Endodermal cell (in vitro differentiated cells): ENCODE data around the gene NCLN. TPM values are rescaled to one million over a fixed set of nuclear protein-coding genes. Genes with fewer than 3 reads are reported as not detected.

Source experiments
- DNase-seq: peaks from one replicate; pipeline ENCODE4 v3.0.0-alpha.2; 2017
- H3K27ac ChIP-seq: 2 replicates; pipeline ENCODE4 v1.5.1; 2013; ENCODE audit warnings: mild to moderate bottlenecking, low read depth, low read length, moderate library complexity
- H3K27me3 ChIP-seq: 2 replicates; pipeline ENCODE4 v1.6.1; 2013; ENCODE audit warnings: mild to moderate bottlenecking, low read length, moderate library complexity; ENCODE audit not compliant: insufficient read depth, control insufficient read depth, poor library complexity, severe bottlenecking
- H3K36me3 ChIP-seq: 2 replicates; pipeline ENCODE4 v1.7.0; 2013; ENCODE audit warnings: mild to moderate bottlenecking, low read length, moderate library complexity; ENCODE audit not compliant: control insufficient read depth, insufficient read depth
- H3K4me1 ChIP-seq: one replicate; pipeline ENCODE4 v1.7.0; 2013; ENCODE audit warnings: low read length; ENCODE audit not compliant: control insufficient read depth, insufficient read depth
- H3K4me3 ChIP-seq: 2 replicates; pipeline ENCODE4 v1.5.1; 2013; ENCODE audit warnings: mild to moderate bottlenecking, low read length, moderate library complexity
- H3K9ac ChIP-seq: 2 replicates; pipeline ENCODE4 v1.6.1; 2013; ENCODE audit warnings: mild to moderate bottlenecking, low read length, moderate library complexity; ENCODE audit not compliant: poor library complexity, severe bottlenecking; ENCODE audit errors: extremely low read depth
- H3K9me3 ChIP-seq: 2 replicates; pipeline ENCODE4 v1.6.1; 2013; ENCODE audit warnings: mild to moderate bottlenecking, low read length, moderate library complexity; ENCODE audit not compliant: control insufficient read depth
- H3K27ac Mint-ChIP-seq: 2 replicates; pipeline ENCODE4 v1.8.0; 2020; ENCODE audit warnings: mixed read lengths
- H3K27me3 Mint-ChIP-seq: 2 replicates; pipeline ENCODE4 v1.8.0; 2021; ENCODE audit warnings: mild to moderate bottlenecking, mixed read lengths; ENCODE audit not compliant: insufficient read depth
- H3K36me3 Mint-ChIP-seq: 2 replicates; pipeline ENCODE4 v1.8.0; 2020; ENCODE audit warnings: low read depth, mixed read lengths
- H3K4me1 Mint-ChIP-seq: 2 replicates; pipeline ENCODE4 v1.8.0; 2020; ENCODE audit warnings: mixed read lengths
- H3K4me3 Mint-ChIP-seq: 2 replicates; pipeline ENCODE4 v1.8.0; 2020; ENCODE audit warnings: mild to moderate bottlenecking, moderate library complexity, mixed read lengths
- H3K9me3 Mint-ChIP-seq: 2 replicates; pipeline ENCODE4 v1.8.0; 2020; ENCODE audit warnings: mild to moderate bottlenecking, mixed read lengths
- WGBS, 2 experiments: methylation state at CpG; one replicate each; pipeline versions ENCODE4 v1.1.5 to v1.1.7; 2013; ENCODE audit warnings: missing lambda C conversion rate in 2 of 2, mixed read lengths in 1 of 2; ENCODE audit not compliant: insufficient coverage in 1 of 2, insufficient read length in 1 of 2; 5-methylcytosine and 5-hydroxymethylcytosine counted together
- total RNA-seq, 2 donors: library from RNA; stranded (reverse); fragmentation: NEBNext Ultra II Directional in 1 of 2; extraction: Animal tissue kit (Norgen Biotek cat#: 25700) in 1 of 2; gene quantifications; 2 replicates in 1 of 2; 3 replicates in 1 of 2; pipeline ENCODE4 v1.2.1, GENCODE V29; 2021
- TF ChIP-seq, protein P1 (sequence below): fragments of 200-600 bp; sonication (generic); conservative IDR thresholded peaks from 2 replicates; pipeline ENCODE4 v1.5.0; 2021; ENCODE audit warnings: antibody characterized with exemption, mild to moderate bottlenecking

Gene NCLN
- total RNA-seq, 2 donors from 2014 or later: 80.6 to 91.2 TPM

DNA sequence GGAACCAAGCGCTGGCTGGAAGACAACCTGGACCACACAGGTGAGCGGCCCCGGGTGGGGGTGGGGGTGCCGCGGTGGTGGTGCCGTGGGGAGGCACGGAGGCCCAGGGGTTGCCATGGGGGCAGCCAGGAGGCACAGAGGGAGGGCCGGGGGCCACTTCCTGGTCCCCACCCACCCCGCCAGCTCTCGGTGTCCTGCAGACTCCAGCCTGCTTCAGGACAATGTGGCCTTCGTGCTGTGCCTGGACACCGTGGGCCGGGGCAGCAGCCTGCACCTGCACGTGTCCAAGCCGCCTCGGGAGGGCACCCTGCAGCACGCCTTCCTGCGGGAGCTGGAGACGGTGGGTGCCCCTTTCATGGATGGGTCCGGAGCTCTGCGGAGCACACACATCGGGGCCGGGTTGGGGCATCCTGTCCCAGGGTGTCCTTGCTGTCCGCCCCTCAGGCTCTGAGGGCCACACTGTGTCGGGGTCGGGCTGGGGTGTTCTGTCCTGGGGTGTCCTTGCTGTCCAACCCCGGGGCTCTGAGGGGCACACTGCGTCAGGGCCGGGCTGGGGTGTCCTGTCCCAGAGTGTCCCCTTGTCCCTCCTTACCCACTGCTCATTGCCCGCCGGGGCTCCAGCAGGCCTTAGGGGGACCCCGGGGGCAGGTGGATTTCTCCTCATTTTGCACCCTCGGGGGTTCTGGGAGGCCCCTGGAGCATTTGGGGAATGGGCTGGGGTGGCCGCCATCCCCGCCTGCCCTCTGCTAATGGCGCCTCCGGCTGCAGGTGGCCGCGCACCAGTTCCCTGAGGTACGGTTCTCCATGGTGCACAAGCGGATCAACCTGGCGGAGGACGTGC is 18.3 kb downstream of the NCLN start:
- H3K36me3 ChIP-seq: peaks cover 13% of the 10 kb centered on the region
- Mint-ChIP-seq H3K9me3 (no peaks in the 10 kb centered on the region), H3K36me3 (peaks cover 33% of the 10 kb centered on the region), H3K4me3 (no peak overlapping the region), H3K27ac (no peak overlapping the region), H3K27me3 (no peaks in the 10 kb centered on the region), H3K4me1 (no peaks in the 10 kb centered on the region)
- no peak overlapping the region for H3K4me3 ChIP-seq
- no peak overlapping the region for H3K9ac ChIP-seq
- TF ChIP-seq, protein P1, sequence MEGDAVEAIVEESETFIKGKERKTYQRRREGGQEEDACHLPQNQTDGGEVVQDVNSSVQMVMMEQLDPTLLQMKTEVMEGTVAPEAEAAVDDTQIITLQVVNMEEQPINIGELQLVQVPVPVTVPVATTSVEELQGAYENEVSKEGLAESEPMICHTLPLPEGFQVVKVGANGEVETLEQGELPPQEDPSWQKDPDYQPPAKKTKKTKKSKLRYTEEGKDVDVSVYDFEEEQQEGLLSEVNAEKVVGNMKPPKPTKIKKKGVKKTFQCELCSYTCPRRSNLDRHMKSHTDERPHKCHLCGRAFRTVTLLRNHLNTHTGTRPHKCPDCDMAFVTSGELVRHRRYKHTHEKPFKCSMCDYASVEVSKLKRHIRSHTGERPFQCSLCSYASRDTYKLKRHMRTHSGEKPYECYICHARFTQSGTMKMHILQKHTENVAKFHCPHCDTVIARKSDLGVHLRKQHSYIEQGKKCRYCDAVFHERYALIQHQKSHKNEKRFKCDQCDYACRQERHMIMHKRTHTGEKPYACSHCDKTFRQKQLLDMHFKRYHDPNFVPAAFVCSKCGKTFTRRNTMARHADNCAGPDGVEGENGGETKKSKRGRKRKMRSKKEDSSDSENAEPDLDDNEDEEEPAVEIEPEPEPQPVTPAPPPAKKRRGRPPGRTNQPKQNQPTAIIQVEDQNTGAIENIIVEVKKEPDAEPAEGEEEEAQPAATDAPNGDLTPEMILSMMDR: no peak
- no peaks in the 10 kb centered on the region for H3K4me1 ChIP-seq
- no peak for DNase-seq
- H3K27me3 ChIP-seq: no peaks in the 10 kb centered on the region
- H3K9me3 ChIP-seq: no peaks in the 10 kb centered on the region
- no peak overlapping the region for H3K27ac ChIP-seq
- 93 to 94% methylated on average over 22 to 43 of the region's 43 CpGs for WGBS, 2 experiments

- H3K4me3 ChIP-seq: no peak overlapping the region
- no peaks in the 10 kb centered on the region for H3K9me3 Mint-ChIP-seq
- H3K9me3 ChIP-seq: no peaks in the 10 kb centered on the region
- DNase-seq: no peak
- WGBS, 2 experiments: 96% methylated on average over 26 to 35 of the region's 35 CpGs
- H3K27ac Mint-ChIP-seq: no peak overlapping the region
- H3K27me3 Mint-ChIP-seq: no peaks in the 10 kb centered on the region
- no peaks in the 10 kb centered on the region for H3K4me1 ChIP-seq
- no peaks in the 10 kb centered on the region for H3K27me3 ChIP-seq
- H3K4me1 Mint-ChIP-seq: no peaks in the 10 kb centered on the region
- H3K27ac ChIP-seq: no peak overlapping the region
- no peak overlapping the region for H3K4me3 Mint-ChIP-seq
- TF ChIP-seq, protein P1: no peak
- no peak overlapping the region for H3K9ac ChIP-seq
- peaks cover 38% of the 10 kb centered on the region for H3K36me3 Mint-ChIP-seq
- H3K36me3 ChIP-seq: peaks cover 13% of the 10 kb centered on the region
Measured at GRCh38 chr19:3204646-3205275, 19.0 kb downstream of the NCLN start.

GRCh38 chr19:3206216-3206953 is 20.7 kb downstream of the NCLN start:
- H3K4me1 ChIP-seq: no peaks in the 10 kb centered on the region
- no peak overlapping the region for H3K4me3 ChIP-seq
- no peak overlapping the region for H3K9ac ChIP-seq
- DNase-seq: no peak
- H3K27ac ChIP-seq: no peak overlapping the region
- Mint-ChIP-seq H3K27me3 (peaks cover 1% of the 10 kb centered on the region), H3K4me3 (no peak overlapping the region), H3K4me1 (no peaks in the 10 kb centered on the region), H3K36me3 (peaks cover 35% of the 10 kb centered on the region), H3K27ac (no peak overlapping the region), H3K9me3 (no peaks in the 10 kb centered on the region)
- H3K36me3 ChIP-seq: peaks cover 13% of the 10 kb centered on the region
- WGBS, 2 experiments: 94 to 96% methylated on average over 20 to 28 of the region's 28 CpGs
- H3K9me3 ChIP-seq: no peaks in the 10 kb centered on the region
- TF ChIP-seq, protein P1: no peak
- H3K27me3 ChIP-seq: no peaks in the 10 kb centered on the region
